Measurements from ENCODE around the gene NNT.
"Not testable (repeated sequence)": the region's sequence is repeated elsewhere in the genome, so short reads cannot be mapped to it uniquely, and the experiment has no call there.

NNT gene

DNA sequence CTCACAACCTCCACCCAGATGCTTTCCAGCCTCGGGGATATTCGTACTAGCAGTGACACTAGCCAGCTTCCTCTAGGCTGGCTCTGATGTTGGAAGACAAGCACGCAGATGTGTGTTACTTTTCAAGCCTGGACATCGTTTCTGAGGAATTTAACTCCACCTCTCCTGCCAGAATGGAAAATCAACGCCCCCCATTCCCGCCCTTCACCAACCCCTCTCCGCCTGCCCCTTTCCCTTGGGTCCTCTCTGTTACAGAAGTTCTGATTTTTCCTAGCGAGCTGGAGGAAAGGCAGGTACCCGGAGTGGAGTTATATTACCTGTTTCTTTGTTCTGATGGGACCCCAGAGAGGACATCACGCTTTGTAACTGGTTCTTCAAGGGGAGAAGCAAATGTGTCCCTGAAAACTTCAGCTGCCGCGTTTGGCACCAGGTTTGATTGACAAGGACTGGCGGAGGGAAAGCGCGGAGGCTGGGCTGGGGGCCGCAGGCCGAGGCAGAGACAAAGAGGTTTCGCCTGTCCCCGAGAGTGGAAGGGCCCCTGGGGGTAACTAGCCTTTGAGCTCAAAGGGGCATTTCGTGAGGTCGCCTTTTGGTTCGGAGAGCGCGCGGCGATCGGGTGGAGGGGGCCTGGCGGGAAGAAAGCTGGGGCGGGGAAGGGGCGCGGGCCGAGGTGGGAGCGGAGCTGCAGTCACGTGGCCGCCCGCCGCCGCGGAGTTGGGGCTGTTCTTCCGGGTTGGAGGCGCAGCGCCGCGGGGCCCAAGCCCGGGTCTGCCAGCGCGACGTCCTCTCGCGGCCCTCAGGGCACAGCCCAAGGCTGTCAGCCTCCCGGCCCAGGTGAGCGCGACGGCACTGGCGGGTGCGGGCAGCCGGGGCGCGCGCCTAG lies at the start of gene NNT:
Gene NNT, plus strand, starts transcription at position 720 of the 883 bp plus-strand sequence. CDS start 6,016 bp downstream, outside the sequence.
- DNase-seq (ENCODE audit: low spot score) = peak; percentile 53
- no peak for FAIRE-seq

DNA sequence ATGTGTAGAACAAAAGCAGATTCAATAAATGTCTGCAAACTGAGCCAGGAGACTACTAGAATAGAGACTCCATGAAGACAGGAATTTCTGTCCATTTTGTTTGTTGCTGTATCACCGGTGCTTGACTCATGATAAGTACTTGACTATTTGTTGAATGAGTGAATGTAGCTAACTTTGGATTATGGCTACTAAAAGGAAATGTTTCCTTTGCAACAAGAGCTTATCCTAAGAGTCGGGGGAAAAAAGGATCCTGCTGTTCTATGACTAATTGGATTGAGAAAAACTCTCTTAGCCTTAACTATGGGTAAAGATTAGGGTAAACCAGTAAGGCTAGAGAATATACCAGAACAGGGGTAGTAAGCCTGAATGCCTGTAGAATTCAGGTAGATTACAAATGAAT lies 49.6 kb upstream of the NNT start:
- FAIRE-seq (no peak), DNase-seq (ENCODE audit: low spot score) (no peak)

DNA sequence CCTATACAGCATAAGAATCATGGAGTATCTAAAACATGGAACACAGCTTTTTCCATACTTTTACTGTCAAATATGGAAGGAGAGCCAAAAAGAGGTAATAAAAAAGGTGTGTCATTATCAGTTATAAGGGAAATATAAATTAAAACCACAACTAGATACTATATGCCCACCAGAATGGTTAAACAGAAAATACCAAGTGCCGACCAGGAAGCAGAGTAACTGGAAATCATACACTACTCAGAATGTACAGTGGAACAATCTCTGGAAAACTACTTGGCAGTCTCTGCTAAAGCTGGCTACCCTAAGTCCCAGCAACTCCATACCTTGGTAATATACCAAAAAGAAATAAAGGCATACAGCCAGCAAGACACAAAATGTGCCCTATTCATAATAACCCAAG lies 48.5 kb upstream of the NNT start:
- FAIRE-seq (no peak), DNase-seq (ENCODE audit: low spot score) (no peak)

DNA sequence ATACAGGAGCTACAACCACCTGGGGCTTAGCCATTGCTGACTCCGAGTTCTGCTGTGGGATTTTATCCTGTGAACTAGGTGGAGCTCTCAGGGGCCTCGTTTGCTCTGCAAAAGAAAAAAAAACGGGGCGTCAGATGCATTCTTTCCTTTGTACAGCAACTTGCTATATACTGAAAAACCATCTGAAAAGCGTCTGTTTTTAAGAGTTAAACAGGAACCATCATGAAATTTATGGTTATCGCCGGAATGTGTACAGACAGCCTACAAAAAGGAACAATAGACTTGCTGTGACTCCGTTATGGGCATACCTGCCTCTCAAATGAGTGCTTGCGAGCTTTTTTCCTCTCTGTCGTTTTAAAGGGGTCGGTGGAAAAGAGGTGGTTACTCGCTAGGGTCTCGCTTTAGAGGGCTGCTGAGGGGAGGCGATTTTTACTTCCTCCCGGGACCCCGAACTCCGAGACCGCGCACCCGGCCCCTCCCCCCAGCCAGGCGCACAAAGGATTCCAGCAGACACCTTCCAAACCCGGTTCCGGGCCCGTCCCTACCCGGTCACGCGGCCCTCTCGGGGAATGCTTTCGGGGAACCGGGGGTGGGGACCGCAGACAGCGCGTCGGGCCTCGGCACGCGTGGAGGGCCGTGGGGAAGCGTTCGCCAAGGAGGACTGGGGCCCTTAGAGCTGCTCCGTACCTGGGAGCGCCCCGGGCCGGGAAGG lies 46.9 kb upstream of the NNT start:
- no peak for DNase-seq (ENCODE audit: low spot score)
- no peak for FAIRE-seq

DNA sequence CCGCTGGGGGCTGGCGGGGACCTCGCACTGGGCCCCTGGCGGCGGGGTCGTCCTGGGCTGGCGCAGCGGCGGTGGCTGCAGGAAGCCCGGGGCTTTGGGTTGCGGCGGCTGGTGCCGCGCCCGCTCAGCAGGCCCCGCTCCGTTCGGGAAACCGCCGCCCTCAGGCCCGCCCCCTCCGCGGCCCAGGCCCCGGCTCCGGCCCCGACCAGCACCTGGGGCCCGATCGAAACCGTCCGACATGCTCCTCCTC lies 46.4 kb upstream of the NNT start:
- not testable (repeated sequence) for FAIRE-seq; DNase-seq (ENCODE audit: low spot score)

DNA sequence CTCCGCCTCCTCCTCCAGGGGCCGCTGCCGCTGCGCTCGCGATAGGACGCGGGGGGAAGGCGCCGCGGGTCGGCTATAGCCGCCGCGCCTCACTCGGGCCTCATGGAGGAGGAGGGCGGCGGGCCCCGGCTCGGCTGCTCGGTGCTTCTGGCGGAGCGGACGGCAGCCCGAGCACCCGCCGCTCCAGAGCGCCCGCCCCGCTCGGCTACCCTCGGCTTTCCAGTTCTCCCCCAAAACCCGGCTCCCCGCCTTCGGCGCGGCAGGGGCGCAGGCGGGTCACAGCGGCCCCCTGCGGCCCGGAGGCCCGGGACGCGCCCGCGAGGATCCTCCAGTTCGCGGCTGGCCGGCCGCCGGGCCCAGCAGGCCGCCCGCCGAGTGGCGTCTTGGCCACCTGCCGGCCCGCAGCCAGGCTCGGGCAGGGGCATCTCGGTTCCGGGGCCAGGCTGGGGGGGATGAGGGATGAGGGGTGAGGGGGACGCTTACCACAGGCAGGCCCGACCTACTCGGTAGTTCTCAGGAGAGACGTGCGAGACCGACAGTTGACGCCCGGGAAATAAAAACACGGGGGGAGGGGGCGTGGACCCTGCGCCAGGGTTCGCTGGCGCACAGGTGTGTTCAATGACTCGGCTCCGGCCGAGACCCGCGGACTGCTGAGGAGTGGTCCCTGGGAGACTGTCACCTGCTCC lies 46.0 kb upstream of the NNT start, which contains the start of gene PAIP1:
Gene PAIP1, minus strand, starts transcription at position 221 of the 686 bp plus-strand sequence. CDS start 231 bp downstream, outside the sequence.
- DNase-seq (ENCODE audit: low spot score) = peak; percentile 80

DNA sequence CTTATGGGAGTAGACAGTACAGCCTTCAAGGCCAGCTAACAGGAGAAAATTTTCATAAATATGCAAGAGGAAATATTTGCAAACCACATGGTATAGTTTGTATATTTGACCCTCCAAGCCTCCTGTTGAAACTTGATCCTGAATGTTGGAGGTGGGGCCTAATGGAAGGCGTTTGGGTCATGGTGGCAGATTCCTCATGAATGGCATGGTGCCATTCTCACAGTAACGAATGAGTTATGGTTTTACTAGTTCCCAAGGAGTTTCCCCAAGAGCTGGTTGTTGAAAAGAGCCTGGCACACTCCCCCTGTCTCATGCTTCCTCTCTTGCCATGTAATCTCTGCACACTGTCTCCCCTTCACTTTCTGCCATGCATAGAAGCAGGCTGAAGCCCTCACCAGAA lies 42.9 kb upstream of the NNT start:
- DNase-seq (ENCODE audit: low spot score) = no peak
- no peak for FAIRE-seq

More for the DNA sequence above, 46.0 kb upstream of the NNT start, which contains the start of gene PAIP1:
- no peak for FAIRE-seq

DNA sequence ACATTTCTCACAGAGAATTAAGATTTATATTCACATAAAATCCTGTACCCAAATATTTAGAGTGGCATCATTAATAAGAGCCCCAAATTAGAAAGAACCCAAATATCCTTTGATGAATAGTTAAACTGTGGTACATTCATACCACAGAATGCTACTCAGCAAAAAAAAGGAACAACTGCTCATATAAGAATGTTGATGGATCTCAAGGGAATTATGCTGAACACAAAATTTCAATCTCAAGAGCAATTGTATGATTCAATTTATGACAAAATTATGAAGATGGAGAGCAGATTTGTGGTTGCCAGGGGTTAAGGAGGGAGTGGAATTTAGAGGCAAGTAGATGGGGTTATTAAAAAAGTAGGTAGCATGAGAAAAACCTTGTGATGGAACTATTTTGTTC lies 41.6 kb upstream of the NNT start:
- DNase-seq (ENCODE audit: low spot score) (no peak), FAIRE-seq (no peak)

DNA sequence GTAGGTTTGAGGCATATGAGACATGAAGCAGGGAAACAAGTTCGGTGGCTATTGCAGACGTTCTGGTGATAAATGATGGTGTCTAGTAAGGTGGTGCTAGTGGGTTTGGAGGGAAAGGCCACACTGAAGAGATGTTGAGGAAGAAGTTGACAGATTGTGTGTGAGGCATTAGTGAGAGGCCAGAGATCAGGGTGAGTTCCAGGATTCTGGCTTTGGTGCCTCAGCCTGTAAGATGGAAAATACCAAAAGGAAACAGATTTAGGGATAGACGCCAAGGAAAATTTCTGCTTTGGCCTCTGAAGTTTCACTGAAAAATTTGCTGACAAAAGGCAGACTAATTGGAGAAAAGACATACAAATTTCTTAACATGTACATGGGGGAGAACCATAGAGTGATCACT lies 39.7 kb upstream of the NNT start:
- no peak for FAIRE-seq
- DNase-seq (ENCODE audit: low spot score) = no peak

DNA sequence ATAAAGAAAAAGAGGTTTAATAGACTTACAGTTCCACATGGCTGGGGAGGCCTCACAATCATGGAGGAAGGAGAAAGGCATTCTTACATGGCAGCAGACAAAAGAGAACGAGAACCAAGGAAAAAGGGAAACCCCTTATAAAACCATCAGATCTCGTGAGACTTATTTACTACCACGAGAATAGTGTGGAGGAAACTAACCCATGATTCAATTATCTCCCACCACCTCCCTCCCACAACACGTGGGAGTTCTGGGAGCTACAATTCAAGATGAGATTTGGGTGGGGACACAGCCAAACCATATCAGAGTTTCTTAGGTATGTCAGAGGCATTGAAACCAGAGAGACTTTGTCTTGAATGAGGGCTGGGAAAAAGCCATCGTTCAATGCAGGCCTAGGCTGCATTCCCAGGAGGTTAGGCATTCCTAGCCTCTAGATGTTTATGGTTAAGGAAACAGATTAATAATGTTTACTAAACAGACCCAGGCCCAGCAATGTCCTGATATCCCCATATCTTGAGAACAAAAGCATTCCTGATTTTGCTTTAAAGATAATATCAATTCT lies 38.6 kb upstream of the NNT start:
- FAIRE-seq = no peak
- no peak for DNase-seq (ENCODE audit: low spot score)

DNA sequence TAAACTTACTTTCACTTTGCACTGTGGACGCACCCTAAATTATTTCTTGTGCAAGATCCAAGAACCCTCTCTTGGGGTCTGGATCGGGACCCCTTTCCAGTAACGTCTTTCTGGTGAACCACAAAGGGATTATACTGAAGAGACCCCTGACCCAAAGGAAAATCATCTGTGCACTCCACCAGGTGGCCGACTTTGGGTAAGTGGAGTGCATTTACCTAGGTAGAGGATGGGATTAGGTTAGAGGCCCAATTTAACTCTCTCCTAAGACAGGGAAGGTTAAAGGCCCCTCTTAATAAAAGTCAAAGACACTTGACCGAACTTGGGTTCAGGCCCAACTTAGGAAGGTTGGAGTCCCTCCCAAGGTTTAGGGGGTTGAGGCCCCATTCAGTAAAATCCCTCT lies 37.9 kb upstream of the NNT start:
- FAIRE-seq = no peak
- DNase-seq (ENCODE audit: low spot score) = no peak

DNA sequence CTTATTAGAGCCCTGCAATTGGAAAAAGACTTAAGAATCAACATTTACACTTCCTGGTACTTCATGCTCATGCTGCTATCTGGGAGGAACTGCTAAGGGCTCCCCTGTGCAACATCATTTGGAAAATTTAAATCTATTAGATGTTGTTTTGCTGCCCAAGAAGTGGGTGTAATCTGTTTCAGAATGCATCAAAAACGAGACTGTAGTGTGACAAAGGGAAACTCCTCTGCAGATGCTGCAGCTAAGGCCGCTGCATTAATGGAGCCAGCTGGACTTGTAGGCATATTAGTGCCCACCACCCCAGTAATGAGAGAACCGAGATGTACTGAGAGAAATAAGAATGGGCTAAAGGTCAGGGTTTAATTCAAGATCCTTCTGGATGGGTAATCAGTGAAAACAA lies 35.0 kb upstream of the NNT start:
- FAIRE-seq = no peak
- DNase-seq (ENCODE audit: low spot score) = no peak

DNA sequence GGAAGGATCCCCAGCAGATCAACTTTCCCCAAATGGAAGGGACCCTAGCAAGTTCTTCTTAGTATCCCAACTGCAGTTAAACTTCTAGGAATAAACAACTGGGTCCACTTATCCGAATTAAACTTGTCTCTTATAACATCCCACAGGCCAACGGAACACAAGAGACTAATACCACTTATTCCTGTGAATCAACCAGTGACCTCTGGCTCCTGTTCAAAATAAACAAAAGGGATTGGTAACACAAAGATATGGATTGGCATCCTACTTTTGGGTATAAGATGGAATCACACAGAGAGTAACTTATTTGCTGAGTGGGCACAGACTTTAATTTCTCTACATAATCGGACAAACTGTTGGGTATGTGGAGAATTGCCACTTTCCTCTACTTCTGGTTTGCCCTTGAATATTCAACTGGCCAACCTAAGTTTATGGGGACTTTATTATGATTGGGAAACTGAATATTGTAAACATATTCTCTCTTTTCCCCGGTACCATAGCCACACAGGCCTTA lies 33.7 kb upstream of the NNT start:
- DNase-seq (ENCODE audit: low spot score) = no peak
- no peak for FAIRE-seq

DNA sequence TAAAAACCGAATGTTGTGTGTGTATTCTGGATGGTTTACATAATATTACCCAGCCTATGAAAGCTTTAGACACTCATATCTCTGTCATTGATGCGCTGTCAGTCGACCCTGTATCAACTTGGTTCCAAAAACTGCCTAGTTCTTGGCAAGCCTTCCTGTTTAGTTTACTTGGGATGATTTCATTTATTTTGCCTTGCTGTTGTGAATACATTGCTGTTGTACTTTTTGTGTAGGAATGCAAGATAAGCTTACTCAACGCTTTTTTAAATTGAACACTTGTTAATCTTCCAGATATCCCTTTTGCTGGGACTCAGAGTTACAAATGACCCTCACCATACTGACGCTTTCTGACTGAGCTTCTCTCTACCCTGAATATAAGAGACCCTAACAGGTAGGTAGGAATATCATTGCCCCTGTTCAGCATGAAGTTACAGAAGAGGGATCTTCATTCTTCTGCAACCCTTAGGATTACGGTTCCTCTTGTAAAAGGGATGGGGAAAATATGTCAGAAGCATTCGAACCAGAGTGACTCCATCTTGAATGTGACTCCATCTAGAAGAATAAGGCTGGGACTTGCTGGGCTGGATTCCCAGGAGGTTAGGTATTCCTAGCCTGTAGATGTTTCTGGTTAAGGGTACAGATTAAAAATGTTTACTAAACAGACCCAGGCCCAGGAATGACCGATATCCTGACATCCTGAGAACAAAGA lies 32.4 kb upstream of the NNT start:
- FAIRE-seq (no peak), DNase-seq (ENCODE audit: low spot score) (no peak)

DNA sequence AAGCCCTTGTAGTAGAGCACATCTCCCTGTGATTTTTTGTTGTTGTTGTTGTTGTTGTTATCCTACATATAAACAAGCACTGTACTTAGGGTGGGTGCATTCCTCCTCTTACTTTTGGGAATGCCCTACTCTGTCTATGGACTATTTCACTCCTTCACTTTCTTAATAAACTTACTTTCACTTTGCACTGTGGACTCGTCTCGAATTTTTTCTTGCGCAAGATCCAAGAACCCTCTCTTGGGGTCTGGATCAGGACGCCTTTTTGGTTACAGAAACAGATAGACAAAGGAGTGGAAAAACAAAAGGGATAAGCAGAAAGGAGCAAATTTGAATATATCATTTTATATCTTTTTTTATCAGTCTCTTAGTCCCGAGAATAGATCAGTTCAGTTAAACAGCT lies 31.7 kb upstream of the NNT start:
- FAIRE-seq (no peak), DNase-seq (ENCODE audit: low spot score) (no peak)

DNA sequence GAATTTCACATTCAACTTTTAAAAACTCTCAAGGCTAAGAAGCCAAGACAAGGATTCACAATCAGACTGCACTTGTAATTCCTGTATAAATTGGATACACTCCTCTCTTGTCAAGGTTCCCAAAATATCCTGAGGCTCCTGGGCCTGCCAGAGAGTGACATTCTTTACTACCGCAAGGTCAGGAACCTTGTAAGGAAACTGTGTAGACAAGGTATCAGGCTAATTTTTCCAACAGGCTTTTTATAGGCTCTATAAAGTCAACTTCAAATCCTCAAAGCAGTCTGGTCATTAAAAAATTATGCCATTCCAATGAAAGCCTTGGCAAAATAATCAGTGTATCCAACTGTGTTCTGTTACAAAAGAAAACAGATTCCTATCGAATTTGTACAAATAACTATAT lies 30.6 kb upstream of the NNT start:
- no peak for DNase-seq (ENCODE audit: low spot score)

DNA sequence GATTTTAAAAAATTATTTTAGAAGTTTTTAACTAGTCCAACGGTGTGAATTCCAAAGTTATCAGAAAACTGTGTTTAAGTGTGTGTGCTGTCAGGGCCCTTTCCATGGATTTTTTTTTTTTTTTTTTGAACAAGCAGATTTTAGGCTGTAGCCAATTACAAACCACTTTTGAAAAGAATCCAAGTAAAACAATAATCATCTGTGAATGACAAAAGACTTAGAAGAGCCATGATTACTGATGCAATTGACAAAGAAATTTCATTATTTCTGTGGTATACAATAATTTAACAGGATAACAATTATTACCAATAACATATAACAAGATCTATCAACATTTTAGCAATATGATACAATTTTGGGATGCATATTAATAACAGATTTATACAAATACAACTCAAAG lies 29.9 kb upstream of the NNT start:
- no peak for FAIRE-seq
- no peak for DNase-seq (ENCODE audit: low spot score)

More for the DNA sequence above, 30.6 kb upstream of the NNT start:
- FAIRE-seq = no peak

DNA sequence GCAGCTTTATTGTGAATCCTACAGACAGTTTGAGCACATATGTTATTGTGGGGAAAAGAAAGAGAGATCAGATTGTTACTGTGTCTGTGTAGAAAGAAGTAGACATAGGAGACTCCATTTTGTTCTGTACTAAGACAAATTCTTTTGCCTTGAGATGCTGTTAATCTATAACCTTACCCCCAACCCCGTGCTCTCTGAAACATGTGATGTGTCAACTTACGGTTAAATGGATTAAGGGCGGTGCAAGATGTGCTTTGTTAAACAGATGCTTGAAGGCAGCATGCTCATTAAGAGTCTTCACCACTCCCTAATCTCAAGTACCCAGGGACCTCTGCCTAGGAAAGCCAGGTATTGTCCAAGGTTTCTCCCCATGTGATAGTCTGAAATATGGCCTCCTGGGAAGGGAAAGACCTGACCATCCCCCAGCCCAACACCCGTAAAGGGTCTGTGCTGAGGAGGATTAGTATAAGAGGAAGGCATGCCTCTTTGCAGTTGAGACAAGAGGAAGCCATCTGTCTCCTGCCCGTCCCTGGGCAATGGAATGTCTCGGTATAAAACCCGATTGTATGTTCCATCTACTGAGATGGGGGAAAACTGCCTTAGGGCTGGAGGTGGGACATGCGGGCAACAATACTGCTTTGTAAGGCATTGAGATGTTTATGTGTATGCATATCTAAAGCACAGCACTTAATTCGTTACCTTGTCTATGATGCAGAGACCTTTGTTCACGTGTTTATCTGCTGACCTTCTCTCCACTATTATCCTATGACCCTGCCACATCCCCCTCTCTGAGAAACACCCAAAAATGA lies 22.4 kb upstream of the NNT start:
- DNase-seq (ENCODE audit: low spot score); FAIRE-seq: not testable (repeated sequence)

DNA sequence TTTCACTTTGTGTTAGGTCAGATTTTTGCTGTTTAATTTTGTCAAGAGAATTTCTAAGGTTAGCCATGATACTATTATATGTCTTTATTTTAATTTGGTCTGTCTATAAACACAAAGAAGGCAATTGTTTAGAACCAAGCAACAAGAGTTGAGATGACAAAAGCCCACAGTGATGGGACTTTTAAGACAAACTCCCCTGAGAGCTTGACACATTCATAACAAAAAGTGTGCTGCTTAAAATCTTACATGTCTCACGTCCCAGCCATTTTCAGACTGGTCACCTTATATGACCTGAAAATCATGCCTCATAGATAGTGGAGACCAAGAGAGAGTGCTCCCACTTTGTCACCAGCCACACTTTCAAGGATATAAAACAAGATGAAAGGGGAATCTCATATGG lies 21.6 kb upstream of the NNT start:
- no peak for FAIRE-seq
- DNase-seq (ENCODE audit: low spot score) = no peak

All from RCC 7860 (cell line).